Middle frontal gyrus (tissue), 1 donor: ENCODE data around the gene DHX57.
"Not testable (repeated sequence)": the region's sequence is repeated elsewhere in the genome, so short reads cannot be mapped to it uniquely, and the experiment has no call there.

Experiments
- DNase-seq: peaks from one replicate; pipeline ENCODE4 v3.0.0-alpha.2; 2015; ENCODE audit warnings: low spot score; ENCODE audit errors: extremely low spot score

Gene DHX57

DNA sequence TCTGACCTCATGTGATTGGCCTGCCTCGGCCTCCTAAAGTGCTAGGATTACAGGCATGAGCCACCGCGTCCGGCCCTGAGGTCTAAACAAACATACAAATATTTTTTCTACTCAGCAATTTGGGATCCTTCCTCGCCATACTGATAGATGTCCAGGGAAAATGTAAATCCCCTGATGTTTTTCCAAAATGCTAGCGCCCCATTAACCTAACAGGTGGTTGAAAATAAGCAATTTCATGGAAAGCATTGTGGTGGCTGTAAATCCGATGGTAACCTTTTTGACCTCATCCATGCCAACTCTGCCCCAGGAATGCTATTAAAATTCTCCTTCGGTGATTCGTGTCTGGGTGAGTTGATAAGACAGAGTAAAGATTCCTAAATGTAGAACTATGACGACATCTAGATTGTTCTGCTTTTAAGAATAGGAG is 78.5 kb downstream of the DHX57 start:
- no peak for DNase-seq

DNA sequence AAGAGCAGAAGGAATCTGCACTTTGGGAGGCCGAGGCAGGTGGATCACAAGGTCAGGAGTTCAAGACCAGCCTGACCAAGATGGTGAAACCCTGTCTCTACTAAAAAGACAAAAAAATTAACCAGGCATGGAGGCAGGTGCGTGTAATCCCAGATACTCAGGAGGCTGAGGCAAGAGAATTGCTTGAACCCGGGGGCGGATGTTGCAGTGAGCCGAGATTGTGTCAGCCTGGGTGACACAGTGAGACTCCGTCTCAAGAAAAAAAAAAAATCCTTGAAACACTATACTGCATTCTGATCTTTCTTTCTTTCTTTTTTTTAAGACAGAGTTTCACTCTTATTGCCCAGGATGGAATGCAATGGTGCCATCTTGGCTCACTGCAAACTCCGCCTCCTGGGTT is 80.7 kb downstream of the DHX57 start:
- DNase-seq: not testable (repeated sequence)

DNA sequence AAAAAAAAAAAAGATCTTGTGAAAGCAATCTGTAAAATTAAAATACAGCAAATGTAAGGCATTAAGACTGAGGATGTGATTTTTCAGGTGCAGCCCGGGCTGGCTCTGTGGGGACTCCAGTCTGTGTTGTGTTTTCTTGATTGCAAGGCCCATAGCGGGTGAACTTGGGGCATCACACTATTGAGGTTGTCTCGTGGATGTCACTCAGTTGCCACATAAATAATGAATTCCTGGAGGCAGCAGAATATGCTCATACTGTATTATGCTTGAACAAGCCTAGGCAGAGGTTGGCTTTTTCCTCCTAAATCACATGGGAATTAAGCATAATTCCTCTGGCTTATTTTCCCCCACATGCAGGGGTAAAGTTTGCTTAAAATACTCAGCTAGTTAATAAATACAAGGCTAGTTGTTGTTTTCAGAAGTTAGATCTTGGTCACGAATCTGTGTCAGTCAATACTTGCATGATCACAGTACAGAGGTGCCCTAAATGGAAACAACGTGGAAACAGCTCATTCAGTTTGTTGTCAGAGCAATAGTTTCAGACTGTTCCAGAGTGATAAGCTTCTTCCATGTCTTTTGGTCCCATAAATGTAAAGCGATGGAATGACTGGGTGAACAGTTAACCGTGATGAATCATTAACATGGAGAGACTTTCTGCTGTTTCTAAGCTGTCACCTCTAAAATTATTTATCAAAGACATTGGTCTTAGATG is 81.3 kb downstream of the DHX57 start:
- no peak for DNase-seq

DNA sequence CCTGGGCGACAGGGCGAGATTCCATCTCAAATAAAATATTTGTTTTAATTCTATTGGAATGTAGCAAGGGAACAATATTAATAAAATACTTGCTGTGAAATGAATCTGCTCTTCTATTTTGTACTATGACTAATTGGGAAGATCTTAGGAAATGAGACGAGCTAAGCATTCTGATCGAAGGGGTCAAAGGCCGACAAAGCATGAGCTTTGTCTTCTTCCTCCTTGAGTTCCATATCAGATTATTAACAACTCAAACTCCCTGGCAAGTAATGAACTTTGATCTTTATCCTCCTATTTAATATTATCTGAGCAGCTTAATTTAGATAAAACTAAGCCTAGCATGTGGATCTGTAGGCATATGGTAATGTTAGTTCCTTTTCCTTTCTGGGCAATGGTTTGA is 82.2 kb downstream of the DHX57 start:
- no peak for DNase-seq

DNA sequence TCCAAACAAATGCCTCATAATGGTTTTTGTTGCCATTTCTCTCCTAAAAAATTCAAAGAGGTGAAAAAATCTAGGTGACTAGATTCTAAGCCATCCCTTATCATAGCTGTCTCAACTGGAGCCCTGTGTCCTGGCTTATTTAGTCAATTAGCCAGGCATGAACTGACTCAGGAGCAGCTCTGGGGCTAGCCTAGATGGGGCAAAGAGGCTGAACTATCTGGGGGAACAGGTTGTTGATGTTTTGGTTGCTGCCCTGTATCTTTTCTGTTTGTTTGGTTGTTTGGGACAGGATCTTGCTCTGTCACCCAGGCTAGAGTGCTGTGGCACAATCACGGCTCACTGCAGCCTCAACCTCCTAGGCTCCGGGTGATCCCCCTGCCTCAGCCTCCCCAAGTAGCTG is 83.0 kb downstream of the DHX57 start:
- DNase-seq: no peak

DNA sequence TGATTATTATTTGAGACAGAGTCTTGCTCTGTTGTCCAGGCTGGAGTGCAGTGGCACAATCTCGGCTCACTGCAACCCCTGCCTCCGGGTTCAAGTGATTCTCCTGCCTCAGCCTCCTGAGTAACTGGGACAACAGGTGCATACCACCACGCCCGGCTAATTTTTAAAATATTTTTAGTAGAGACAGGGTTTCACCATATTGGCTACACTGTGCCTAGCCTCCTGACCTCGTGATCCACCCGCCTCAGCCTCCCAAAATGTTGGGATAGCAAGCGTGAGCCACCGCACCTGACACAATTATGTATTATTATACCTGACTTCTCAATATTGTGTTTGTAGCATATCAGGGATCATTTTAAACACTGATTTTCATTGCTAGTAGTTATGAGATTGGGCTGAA is 83.4 kb downstream of the DHX57 start:
- DNase-seq: not testable (repeated sequence)

DNA sequence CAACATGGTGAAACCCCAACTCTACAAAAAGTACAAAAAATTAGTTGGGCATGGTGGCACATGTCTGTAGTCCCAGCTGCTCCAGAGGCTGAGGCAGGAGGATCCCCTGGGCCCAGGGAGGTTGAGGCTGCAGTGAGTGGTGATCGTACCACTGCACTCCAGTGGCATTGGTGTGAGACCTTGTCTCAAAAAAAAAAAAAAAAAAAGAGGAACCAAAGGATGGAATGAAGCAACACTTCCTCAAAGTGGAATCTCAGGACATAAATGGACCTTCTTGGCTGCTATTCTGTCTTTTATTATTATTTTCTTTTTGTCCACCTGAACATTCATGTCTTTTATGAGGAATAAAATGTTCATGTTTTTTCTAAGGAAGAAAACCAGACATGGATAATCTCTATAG is 84.0 kb downstream of the DHX57 start:
- no peak for DNase-seq

DNA sequence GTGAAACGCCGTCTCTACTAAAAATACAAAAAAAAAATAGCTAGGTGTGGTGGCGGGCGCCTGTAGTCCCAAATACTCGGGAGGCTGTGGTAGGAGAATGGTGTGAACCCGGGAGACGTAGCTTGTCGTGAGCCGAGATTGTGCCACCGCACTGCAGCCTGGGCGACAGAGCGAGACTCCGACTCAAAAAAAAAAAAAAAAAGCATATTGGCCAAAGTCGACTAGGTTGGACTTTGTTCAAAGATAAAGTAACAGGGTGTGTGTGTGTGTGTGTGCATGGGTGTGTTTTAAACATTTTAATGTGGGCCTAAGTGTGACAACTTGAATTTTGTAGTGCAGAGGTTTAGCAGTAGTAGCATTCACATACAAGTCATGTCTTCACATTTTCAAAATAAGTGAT is 86.0 kb downstream of the DHX57 start:
- no peak for DNase-seq

DNA sequence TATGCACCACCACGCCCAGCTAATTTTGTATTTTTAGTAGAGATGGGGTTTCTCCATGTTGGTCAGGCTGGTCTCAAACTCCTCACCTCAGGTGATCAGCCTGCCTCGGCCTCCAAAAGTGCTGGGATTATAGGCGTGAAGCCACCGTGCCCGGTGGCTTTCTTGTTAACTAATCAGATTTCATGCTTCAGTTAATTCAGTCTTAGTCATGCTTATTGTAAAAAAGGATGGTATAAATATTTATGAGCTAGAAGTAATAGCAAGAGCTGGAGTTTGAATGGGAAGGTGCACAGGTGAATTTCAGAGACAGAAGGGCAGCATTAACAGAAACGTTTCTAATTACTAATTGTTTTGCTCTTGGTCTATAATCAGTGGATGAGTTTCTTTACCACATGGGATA is 87.4 kb downstream of the DHX57 start:
- DNase-seq: no peak

DNA sequence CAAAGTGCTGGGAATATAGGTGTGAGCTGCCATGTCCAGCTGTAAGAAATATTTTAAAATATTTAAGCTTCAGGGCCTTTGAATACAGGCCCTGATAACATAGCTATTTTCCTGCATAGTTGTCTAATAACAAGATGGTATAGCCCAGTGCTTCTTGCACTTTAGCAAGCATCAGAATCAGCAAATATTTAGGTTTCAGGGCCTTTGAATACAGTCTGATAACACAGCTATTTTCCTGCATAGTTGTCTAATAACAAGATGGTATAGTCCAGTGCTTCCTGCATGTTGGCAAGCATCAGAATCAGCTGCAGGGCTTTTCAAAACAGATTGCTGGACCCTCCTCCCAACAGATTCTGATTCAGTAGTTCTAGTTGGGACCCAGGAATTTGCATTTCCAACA is 92.1 kb downstream of the DHX57 start:
- DNase-seq: no peak

DNA sequence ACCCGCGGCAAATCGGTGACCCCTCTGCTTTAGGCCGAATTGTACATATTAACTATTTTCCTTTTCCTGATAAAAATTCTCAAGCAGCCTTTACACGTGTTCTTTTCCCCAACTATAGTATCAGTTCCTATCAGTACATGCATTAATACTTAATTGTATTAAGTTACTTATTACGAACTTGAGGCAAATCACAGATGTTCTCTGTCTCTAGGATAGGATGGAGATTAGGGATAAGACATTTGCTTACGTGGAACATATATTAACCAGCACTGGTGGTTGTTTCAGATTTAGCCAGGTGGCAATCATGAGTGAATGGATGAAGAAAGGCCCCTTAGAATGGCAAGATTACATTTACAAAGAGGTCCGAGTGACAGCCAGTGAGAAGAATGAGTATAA is 97.0 kb downstream of the DHX57 start:
- no peak for DNase-seq

DNA sequence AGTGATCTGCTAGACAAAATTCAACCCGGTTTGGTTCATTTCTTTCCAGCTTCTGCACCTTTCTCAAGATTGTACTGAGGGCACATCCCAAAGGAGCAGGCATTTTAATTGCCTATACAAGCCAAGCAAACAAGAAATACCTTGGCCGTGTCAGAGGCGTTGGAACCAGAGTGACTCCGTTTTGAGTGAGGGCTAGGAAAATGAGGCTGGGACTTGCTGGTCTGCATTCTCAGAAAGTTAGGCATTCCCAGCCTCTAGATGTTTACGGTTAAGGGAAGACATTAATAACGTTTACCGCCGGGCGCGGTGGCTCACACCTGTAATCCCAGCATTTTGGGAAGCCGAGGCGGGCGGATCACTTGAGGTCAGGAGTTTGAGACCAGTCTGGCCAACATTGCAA is 99.2 kb downstream of the DHX57 start:
- DNase-seq: no peak

DNA sequence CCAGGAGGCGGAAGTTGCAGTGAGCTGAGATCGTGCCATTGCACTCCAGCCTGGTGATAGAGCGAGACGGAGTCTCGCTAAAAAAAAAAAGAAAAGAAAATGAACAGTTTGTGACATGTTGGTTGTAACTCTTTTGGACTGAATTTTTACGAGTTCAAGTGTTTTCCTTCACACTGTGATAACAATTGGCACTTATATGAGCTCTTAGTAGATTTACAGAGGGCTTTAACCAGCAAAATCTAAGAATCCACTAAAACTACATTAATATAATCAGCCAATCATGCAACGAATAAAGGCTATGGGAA is 99.9 kb downstream of the DHX57 start:
- no peak for DNase-seq

DNA sequence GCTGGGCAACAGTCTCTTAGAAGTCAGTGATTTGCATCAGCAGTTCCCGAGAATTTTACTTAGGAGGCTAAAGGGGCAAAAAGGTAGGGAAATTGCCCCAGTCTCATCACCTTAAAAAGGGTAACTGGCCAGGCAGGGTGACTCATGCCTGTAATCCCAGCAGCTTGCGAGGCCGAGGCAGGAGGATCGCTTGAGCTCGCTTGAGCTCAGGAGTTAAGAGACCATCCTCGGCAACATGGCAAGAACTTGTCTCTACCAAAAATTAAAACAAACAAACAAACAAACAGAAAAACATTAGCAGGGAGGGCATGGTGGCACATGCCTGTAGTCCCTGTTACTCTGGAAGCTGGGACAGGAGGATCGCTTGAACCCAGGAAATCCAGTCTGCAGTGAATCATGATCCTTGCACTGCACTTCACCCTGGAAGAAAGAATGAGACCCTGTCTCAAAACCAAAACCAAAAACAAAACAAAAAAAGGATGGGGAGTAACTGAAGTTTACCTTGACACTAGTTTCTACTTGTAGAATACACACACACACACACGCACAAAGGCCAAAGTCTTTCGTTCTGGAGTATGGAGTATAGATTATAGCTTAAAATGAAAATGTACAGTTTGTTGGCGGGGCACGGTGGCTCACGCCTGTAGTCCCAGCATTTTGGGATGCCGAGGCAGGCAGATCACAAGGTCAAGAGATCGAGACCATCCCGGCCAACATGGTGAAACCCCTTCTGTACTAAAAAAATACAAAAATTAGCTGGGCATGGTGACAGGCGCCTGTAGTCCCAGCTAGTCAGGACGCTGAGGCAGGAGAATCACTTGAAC is 100.4 kb downstream of the DHX57 start:
- no peak for DNase-seq

DNA sequence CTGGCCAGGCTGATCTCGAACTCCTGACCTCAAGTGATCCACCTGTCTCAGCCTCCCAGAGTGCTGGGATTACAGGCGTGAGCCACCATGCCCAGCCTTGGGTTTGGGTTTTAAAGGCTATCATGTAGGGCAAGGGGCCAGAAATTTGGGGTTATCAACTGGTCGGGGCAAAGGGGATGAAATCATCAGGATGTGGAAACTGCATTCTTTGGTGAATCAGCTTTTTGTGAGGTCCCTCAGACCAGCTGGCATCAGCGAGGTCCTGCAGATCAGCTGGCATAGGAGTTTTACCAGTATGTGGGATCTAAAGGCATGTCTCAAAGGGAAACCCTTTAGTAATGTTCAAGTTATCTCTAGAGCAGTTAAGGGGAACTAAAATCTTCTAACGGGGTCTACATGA is 104.1 kb downstream of the DHX57 start:
- DNase-seq: no peak

DNA sequence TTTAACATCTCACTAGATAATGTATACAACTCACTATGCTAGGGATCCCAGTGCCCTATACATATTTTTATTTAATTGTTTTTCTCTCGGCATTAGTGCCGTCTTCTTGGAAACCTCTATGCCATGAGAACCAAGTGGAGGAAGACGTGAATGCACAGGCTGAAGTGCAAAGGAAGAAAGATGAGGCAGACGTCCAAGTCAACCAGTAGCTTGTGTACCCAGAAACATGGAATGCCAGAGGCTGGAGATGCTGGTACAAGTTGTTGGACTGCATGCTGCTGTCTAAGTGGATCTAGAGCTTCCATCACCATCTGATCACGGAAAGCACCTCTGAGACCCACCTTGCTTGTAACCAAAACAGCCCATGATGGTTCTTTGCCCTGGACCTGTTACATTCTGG is 110.2 kb downstream of the DHX57 start:
- DNase-seq: no peak

DNA sequence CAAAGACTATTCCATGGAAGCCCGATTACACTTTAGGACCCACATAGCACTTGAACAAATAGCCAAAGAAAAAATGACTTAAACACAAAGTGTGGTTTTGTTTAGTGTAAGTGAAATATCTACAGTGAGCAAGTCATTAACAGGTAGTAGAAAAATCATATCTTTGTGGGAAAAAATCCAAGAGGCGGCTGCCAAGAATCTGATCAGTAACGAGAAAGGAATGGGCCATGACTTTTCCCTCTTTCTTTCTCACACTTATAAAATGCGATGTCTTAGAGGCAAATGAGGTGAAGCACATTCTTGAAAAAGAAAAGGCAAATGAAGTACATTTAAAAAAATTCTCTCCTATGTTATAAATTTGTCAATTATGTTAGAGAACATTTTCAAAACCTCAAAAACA is 110.6 kb downstream of the DHX57 start:
- DNase-seq: no peak

DNA sequence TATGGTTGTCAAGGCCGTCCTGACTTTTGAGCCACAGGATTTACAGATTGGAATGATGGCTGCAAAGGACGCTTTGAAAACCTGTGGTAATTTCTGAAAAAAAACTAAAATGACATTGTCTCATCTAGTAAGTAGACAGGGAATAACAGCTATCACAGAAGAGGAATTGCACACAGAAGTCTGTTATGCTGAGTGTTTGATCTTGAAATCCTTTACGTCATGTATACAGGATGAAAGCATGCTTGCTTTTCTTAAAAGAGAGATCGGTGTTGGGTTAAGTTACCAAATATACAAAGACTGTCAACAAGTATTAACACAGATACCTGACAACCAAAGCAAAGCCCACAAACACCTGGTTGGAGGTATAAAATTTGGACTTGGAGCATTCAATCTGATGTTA is 112.0 kb downstream of the DHX57 start:
- no peak for DNase-seq

DNA sequence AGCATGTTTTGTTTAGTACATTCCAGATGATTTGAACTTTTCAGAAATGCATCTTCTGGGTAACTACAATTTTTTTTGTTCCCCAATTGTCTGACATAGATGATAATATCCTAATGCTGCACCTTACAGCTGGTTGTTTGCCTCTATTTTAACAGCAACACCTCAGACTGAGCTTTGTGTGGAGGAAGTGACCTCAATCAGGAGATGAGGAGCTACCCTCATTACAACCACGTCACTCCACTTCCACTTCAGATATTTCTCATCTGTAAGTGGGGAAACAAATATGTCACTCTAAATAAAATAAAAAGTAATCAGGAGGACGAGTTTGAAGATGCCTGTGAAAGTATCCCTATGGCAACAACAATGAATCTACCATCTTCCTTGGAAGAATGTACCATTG is 112.5 kb downstream of the DHX57 start:
- DNase-seq: no peak

DNA sequence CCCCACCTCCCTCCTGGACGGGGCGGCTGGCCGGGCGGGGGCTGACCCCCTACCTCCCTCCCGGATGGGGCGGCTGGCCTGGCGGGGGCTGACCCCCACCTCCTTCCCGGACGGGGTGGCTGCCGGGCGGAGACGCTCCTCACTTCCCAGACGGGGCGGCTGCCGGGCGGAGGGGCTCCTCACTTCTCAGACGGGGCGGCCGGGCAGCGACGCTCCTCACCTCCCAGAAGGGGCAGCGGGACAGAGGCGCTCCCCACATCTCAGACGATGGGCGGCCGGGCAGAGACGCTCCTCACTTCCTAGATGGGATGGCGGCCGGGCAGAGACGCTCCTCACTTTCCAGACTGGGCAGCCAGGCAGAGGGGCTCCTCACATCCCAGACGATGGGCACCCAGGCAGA is 119.8 kb downstream of the DHX57 start:
- not testable (repeated sequence) for DNase-seq

DNA sequence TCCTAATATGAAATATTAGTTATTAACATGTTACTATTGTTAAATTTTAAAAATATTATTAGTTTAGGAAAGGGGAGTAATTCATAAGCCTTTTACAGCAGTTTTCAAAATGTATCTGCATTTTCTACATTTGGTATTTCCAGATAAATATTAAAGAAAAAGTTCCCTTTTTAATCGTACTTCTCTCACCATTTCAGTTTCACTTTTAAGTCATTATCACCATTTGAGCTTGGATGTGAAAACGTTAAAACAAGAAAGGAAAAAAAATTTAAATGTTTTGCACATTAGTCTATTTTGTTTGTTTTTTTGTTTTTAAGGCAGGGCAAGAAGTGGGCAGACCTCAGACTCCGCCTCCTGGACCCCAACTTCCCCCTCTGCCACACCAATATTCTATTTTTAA is 121.2 kb downstream of the DHX57 start:
- no peak for DNase-seq

DNA sequence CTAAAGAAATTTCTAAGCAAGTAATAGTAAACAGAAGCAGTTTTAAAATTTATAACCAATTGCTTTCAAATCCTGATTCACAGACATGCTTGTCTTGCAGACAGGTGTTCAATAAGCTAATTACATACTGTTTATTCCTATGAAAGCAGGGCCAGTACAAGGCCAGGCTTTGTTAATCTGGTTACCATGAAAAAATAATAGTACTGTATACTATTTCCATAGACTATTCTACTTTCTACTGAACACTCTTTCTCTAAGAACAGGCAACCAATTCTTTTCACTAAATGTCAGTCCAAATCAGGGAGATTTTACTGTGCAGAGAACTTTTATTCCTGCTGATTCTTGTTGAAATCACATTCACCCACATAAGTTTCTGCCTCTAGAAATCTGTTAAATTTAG is 121.7 kb downstream of the DHX57 start:
- no peak for DNase-seq
